ENCODE results near the gene PKN1. TPM values are rescaled to one million over a fixed set of nuclear protein-coding genes. Genes with fewer than 3 reads are reported as not detected.

Gene PKN1
- total RNA-seq, 1 donor from 2014 or later = 204 TPM

DNA sequence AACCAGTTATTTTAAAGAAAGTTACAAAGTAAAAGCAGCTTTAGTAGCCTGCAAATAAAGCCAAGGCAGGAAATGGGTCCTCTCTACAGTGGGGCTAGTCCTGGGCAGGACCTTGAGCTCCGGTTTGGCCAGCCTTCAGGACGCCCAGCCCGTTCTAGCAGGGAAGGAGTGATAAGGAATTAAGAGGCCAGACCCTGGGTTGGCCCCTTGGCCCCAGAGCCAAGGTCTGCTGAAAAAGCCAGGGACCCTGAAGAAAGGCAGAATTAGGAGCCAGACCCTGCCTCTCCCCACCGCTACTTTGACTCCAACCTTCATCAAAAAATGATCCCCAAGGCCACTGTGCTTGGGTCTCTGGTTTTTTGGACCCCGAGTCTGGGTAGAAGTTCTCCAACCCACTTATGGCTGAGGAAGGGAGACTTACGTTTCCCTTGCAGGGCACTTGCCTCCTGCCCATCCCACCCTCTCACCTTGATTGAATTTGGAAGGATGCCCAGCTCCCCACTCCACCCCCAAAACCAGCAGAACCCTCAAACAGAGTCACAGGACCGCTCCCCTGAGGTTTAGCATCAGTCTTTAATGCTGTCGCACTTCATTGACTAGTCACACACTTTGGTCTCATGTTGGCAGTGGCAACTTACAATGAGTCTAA lies 81.2 kb downstream of the PKN1 start:
- no peak for DNase-seq (ENCODE audit: low spot score)
- Mint-ChIP-seq H3K27ac (ENCODE audit: unreplicated experiment) (peak overlapping the region; percentile 1), H3K4me1 (ENCODE audit: low read depth) (peaks cover 47% of the 10 kb centered on the region), H3K4me3 (ENCODE audit: unreplicated experiment) (no peak overlapping the region), H3K27me3 (ENCODE audit: low read depth) (no peaks in the 10 kb centered on the region), H3K9me3 (ENCODE audit: low read depth) (no peaks in the 10 kb centered on the region), H3K36me3 (ENCODE audit: low read depth) (peaks cover 22% of the 10 kb centered on the region)
- TF ChIP-seq, protein P1, sequence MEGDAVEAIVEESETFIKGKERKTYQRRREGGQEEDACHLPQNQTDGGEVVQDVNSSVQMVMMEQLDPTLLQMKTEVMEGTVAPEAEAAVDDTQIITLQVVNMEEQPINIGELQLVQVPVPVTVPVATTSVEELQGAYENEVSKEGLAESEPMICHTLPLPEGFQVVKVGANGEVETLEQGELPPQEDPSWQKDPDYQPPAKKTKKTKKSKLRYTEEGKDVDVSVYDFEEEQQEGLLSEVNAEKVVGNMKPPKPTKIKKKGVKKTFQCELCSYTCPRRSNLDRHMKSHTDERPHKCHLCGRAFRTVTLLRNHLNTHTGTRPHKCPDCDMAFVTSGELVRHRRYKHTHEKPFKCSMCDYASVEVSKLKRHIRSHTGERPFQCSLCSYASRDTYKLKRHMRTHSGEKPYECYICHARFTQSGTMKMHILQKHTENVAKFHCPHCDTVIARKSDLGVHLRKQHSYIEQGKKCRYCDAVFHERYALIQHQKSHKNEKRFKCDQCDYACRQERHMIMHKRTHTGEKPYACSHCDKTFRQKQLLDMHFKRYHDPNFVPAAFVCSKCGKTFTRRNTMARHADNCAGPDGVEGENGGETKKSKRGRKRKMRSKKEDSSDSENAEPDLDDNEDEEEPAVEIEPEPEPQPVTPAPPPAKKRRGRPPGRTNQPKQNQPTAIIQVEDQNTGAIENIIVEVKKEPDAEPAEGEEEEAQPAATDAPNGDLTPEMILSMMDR (IDR thresholded peaks at IDR 0.05) = no peak

DNA sequence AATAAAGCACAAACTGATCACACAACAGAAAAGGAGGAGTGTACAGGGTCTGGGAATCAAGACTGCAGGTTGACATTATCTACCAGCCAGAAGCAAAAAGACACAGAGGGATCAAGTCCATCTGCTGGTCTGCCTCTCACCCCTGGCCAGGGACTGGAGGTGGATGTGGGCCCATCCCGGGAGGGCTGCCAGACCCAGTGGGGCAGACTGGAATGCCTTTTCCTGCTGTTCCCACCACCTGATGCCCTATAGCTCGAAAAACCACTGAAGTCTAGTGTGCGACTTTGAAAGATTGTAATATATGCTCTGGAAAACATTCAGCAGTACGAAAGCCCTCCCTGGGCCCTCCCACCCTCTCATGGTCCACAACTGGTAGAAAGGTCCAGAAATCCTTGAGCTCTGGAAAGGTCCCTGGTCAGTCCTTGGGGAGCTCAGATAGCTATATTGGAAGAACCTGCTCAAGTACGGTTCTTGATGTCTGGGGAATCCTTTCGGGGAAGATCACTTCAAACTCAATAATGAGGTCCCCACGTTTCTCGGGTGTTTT lies 82.5 kb downstream of the PKN1 start:
- no peaks in the 10 kb centered on the region for H3K9me3 Mint-ChIP-seq (ENCODE audit: low read depth)
- TF ChIP-seq, protein P1 (IDR thresholded peaks at IDR 0.05) = no peak
- H3K27ac Mint-ChIP-seq (ENCODE audit: unreplicated experiment) = no peak overlapping the region
- H3K4me1 Mint-ChIP-seq (ENCODE audit: low read depth) = peaks cover 42% of the 10 kb centered on the region
- H3K4me3 Mint-ChIP-seq (ENCODE audit: unreplicated experiment) = peak overlapping the region; percentile 90
- DNase-seq (ENCODE audit: low spot score) = no peak
- no peaks in the 10 kb centered on the region for H3K27me3 Mint-ChIP-seq (ENCODE audit: low read depth)
- peaks cover 22% of the 10 kb centered on the region for H3K36me3 Mint-ChIP-seq (ENCODE audit: low read depth)

DNA sequence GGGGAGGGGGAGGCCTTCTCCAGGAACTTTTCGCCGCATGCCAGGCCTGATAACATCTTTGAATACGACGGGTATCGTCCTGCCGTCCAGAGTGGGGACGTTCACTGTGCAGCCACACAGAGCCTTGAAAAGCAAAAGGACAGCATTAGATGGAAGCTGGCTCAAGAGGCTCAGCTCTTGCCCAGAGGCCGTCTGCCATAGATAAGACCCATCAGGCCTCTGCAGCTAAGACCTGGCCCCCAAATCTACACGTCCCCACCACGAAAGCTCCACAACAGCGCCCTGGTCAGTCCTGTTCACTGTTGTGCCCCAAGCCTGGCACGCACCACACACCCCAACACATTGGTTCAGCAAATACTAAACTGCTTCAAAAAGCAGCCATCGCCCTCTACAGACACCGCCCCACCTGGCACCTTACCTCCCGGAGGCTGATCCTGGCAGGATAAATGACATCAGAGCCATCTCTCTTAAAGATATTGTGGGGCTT lies 83.0 kb downstream of the PKN1 start:
- Mint-ChIP-seq H3K36me3 (ENCODE audit: low read depth) (peaks cover 22% of the 10 kb centered on the region), H3K4me3 (ENCODE audit: unreplicated experiment) (peak overlapping the region; percentile 90), H3K9me3 (ENCODE audit: low read depth) (no peaks in the 10 kb centered on the region), H3K27me3 (ENCODE audit: low read depth) (no peaks in the 10 kb centered on the region), H3K27ac (ENCODE audit: unreplicated experiment) (no peak overlapping the region), H3K4me1 (ENCODE audit: low read depth) (peaks cover 36% of the 10 kb centered on the region)
- no peak for DNase-seq (ENCODE audit: low spot score)
- TF ChIP-seq, protein P1 (IDR thresholded peaks at IDR 0.05) = no peak

DNA sequence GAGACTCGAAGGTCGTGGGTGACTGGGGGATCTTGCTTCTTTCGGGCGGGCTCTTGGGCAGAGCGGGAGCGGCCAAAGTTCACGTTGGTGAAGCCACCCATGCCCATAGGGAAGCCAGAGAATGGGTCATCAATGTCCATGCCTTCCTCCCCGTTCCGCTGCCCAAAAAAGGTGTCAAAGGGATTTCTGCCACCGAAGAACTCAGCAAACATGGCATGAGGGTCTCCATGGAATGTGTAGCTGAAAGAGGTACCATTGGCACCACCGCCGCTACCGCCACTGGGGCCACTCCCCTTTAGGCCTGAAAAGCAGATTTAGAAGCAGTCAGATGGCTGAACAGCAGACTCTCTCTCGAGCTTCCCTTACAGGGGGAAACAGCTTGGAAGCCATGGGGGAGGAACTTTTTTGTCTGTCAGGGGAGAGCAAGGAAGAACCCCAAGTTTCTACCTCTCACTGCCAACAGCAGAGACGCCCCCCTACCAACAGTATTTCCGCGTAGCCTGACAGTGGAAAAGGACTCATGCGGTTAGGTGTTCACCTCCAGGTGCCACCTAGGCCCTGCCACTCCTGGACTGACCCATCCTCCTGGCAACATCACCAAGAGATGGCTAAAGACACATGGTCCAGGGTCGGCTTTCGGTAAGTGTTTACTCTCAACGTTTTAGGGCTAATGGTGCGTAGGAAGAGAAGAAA lies 83.8 kb downstream of the PKN1 start:
- no peak for DNase-seq (ENCODE audit: low spot score)
- Mint-ChIP-seq H3K4me3 (ENCODE audit: unreplicated experiment) (peak overlapping the region; percentile 90), H3K27me3 (ENCODE audit: low read depth) (no peaks in the 10 kb centered on the region), H3K9me3 (ENCODE audit: low read depth) (no peaks in the 10 kb centered on the region), H3K36me3 (ENCODE audit: low read depth) (peaks cover 22% of the 10 kb centered on the region), H3K27ac (ENCODE audit: unreplicated experiment) (peak overlapping the region; percentile 85), H3K4me1 (ENCODE audit: low read depth) (peaks cover 33% of the 10 kb centered on the region)
- TF ChIP-seq, protein P1 (IDR thresholded peaks at IDR 0.05) = no peak

DNA sequence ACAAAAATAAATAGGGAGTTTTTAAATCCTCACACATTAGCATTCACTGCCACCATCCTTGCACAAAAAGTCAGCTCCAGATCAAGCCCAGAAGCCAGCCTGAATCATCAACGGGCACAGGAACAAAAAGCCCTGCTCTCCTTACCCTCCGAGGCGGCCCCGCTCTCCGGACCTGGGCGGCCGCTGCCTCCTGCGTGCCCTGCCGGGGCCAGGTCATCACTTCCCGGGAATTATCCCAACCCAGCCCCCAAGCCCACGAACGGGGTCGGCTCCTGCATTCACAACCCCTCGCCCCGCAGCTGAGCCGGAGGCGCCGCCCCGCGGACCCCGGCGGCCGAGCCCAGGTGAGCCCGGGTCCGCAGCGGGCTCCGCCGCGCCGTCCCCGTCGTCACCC lies 84.3 kb downstream of the PKN1 start:
- no peaks in the 10 kb centered on the region for H3K9me3 Mint-ChIP-seq (ENCODE audit: low read depth)
- H3K27me3 Mint-ChIP-seq (ENCODE audit: low read depth) = no peaks in the 10 kb centered on the region
- H3K4me1 Mint-ChIP-seq (ENCODE audit: low read depth) = peaks cover 33% of the 10 kb centered on the region
- peak overlapping the region; percentile 85 for H3K27ac Mint-ChIP-seq (ENCODE audit: unreplicated experiment)
- H3K4me3 Mint-ChIP-seq (ENCODE audit: unreplicated experiment) = peak overlapping the region; percentile 90
- TF ChIP-seq, protein P1 (IDR thresholded peaks at IDR 0.05) = no peak
- peaks cover 22% of the 10 kb centered on the region for H3K36me3 Mint-ChIP-seq (ENCODE audit: low read depth)
- DNase-seq (ENCODE audit: low spot score) = no peak

All from chondrocyte (in vitro differentiated cells).